Neural crest cell (in vitro differentiated cells): ENCODE measurements around the gene POLR1D. TPM values are rescaled to one million over a fixed set of nuclear protein-coding genes. Genes with fewer than 3 reads are reported as not detected.

Experiments
- DNase-seq: peaks from one replicate; pipeline ENCODE4 v3.0.0; 2021; ENCODE audit warnings: low read depth, mixed read lengths, low spot score
- H3K27ac Mint-ChIP-seq: one replicate; pipeline ENCODE4 v1.8.0; 2021; ENCODE audit warnings: mild to moderate bottlenecking, mixed read lengths; ENCODE audit not compliant: unreplicated experiment
- H3K27me3 Mint-ChIP-seq: 2 replicates; pipeline ENCODE4 v1.8.0; 2021; ENCODE audit warnings: low read depth, mild to moderate bottlenecking, mixed read lengths
- H3K36me3 Mint-ChIP-seq: 2 replicates; pipeline ENCODE4 v1.8.0; 2021; ENCODE audit warnings: low read depth, mild to moderate bottlenecking, mixed read lengths
- H3K4me1 Mint-ChIP-seq: 2 replicates; pipeline ENCODE4 v1.8.0; 2021; ENCODE audit warnings: mixed read lengths
- H3K4me3 Mint-ChIP-seq: one replicate; pipeline ENCODE4 v1.8.0; 2021; ENCODE audit warnings: mild to moderate bottlenecking, mixed read lengths
- H3K9me3 Mint-ChIP-seq: 2 replicates; pipeline ENCODE4 v1.8.0; 2021; ENCODE audit warnings: mixed read lengths
- CTCF ChIP-seq: fragments of 200-600 bp; sonication (generic); conservative IDR thresholded peaks from 2 replicates; pipeline ENCODE4 v1.5.0; 2021; ENCODE audit warnings: antibody characterized with exemption, mild to moderate bottlenecking
- total RNA-seq: library from RNA; stranded (reverse); gene quantifications from 2 replicates; pipeline ENCODE4 v1.2.1, GENCODE V29; 2021

POLR1D gene
- total RNA-seq, 1 donor from 2014 or later = 92.6 TPM

- Mint-ChIP-seq H3K9me3 (no peaks in the 10 kb centered on the region), H3K4me1 (peaks cover 5% of the 10 kb centered on the region), H3K27ac (no peak overlapping the region), H3K36me3 (no peaks in the 10 kb centered on the region), H3K4me3 (no peak overlapping the region), H3K27me3 (no peaks in the 10 kb centered on the region)
- TF ChIP-seq CTCF = no peak
- no peak for DNase-seq
Measured at GRCh38 chr13:27601803-27602202, 19.9 kb upstream of the POLR1D start.

- no peak for TF ChIP-seq CTCF
- Mint-ChIP-seq H3K27me3 (no peaks in the 10 kb centered on the region), H3K4me1 (peaks cover 9% of the 10 kb centered on the region), H3K27ac (no peak overlapping the region), H3K36me3 (no peaks in the 10 kb centered on the region), H3K9me3 (no peaks in the 10 kb centered on the region), H3K4me3 (no peak overlapping the region)
- DNase-seq = no peak
Measured at GRCh38 chr13:27605099-27605498, 16.6 kb upstream of the POLR1D start.

- DNase-seq = no peak
- no peaks in the 10 kb centered on the region for H3K9me3 Mint-ChIP-seq
- peak; percentile 22 for TF ChIP-seq CTCF
- no peaks in the 10 kb centered on the region for H3K27me3 Mint-ChIP-seq
- H3K4me1 Mint-ChIP-seq = peaks cover 9% of the 10 kb centered on the region
- H3K36me3 Mint-ChIP-seq = no peaks in the 10 kb centered on the region
- H3K4me3 Mint-ChIP-seq = no peak overlapping the region
- no peak overlapping the region for H3K27ac Mint-ChIP-seq
Measured at GRCh38 chr13:27605610-27606200, 16.0 kb upstream of the POLR1D start.

- no peak for DNase-seq
- no peak overlapping the region for H3K27ac Mint-ChIP-seq
- peaks cover 9% of the 10 kb centered on the region for H3K4me1 Mint-ChIP-seq
- no peak overlapping the region for H3K4me3 Mint-ChIP-seq
- no peak for TF ChIP-seq CTCF
- H3K36me3 Mint-ChIP-seq = no peaks in the 10 kb centered on the region
- no peaks in the 10 kb centered on the region for H3K9me3 Mint-ChIP-seq
- no peaks in the 10 kb centered on the region for H3K27me3 Mint-ChIP-seq
Measured at GRCh38 chr13:27607125-27607524, 14.6 kb upstream of the POLR1D start.

GRCh38 chr13:27613628-27614027 lies 8.1 kb upstream of the POLR1D start:
- DNase-seq = no peak
- no peak for TF ChIP-seq CTCF

More at GRCh38 chr13:27613628-27614027, 8.1 kb upstream of the POLR1D start:
- H3K36me3 Mint-ChIP-seq = peaks cover 13% of the 10 kb centered on the region
- no peak overlapping the region for H3K27ac Mint-ChIP-seq
- H3K4me3 Mint-ChIP-seq = no peak overlapping the region
- H3K9me3 Mint-ChIP-seq = peaks cover 3% of the 10 kb centered on the region
- peaks cover 5% of the 10 kb centered on the region for H3K4me1 Mint-ChIP-seq
- H3K27me3 Mint-ChIP-seq = peaks cover 8% of the 10 kb centered on the region
